ENCODE results near the gene CYP11A1.
A peak's percentile ranks its signal among the peaks of the same experiment; 100 is the strongest.

The CYP11A1 gene

DNA sequence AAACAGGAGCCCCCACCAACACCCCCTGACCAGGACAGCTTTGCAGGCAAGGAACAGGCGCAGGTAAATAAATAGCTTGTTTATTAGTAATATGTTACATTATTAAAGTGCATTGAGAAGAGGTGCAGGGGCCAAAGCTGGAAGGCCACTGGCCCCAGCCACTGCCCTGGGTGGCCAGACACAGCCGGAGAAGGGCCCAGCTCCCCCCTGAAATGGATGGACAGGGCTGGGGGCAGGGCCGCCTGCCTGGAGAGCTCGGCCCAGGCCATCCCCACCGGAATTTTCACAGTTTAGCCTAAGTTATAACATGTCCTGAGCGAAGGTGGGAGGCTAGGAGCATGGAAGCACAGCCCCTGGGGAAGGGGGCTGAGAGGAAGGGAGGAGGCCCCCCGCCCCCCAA lies 41.8 kb upstream of the CYP11A1 start:
- no peak overlapping the region for H3K4me2 ChIP-seq
- no peak overlapping the region for H3K4me3 ChIP-seq
- peaks cover 35% of the 10 kb centered on the region for H3K4me1 ChIP-seq
- H3K27me3 ChIP-seq, result no peaks in the 10 kb centered on the region
- no peak overlapping the region for H3K9ac ChIP-seq
- no peaks in the 10 kb centered on the region for H3K36me3 ChIP-seq
- H3K27ac ChIP-seq, result no peak overlapping the region
- no peak for TF ChIP-seq Cebpa-rat (IDR thresholded peaks at IDR 0.05)
- no peaks in the 10 kb centered on the region for H4K20me1 ChIP-seq
- no peaks in the 10 kb centered on the region for H3K9me3 ChIP-seq

- H3K27ac ChIP-seq, result no peak overlapping the region
- peaks cover 3% of the 10 kb centered on the region; the same call in 1 of the 2 replicates for H4K20me1 ChIP-seq
- H3K9me3 ChIP-seq, result no peaks in the 10 kb centered on the region
- no peaks in the 10 kb centered on the region for H3K36me3 ChIP-seq
- H3K4me2 ChIP-seq, result no peak overlapping the region
- H3K4me3 ChIP-seq, result no peak overlapping the region
- no peak for TF ChIP-seq Cebpa-rat (IDR thresholded peaks at IDR 0.05)
- peaks cover 39% of the 10 kb centered on the region for H3K4me1 ChIP-seq
- H3K27me3 ChIP-seq, result no peaks in the 10 kb centered on the region
- no peak overlapping the region for H3K9ac ChIP-seq
These were observed 41.4 kb upstream of the CYP11A1 start for GRCh38 chr15:74408815-74409214.

GRCh38 chr15:74408385-74408784 lies 40.9 kb upstream of the CYP11A1 start:
- TF ChIP-seq Cebpa-rat (IDR thresholded peaks at IDR 0.05), result no peak
- no peaks in the 10 kb centered on the region for H3K9me3 ChIP-seq
- peaks cover 8% of the 10 kb centered on the region; the same call in 1 of the 2 replicates for H4K20me1 ChIP-seq
- H3K27me3 ChIP-seq, result no peaks in the 10 kb centered on the region
- no peak overlapping the region for H3K9ac ChIP-seq
- H3K4me3 ChIP-seq, result no peak overlapping the region
- peaks cover 43% of the 10 kb centered on the region for H3K4me1 ChIP-seq
- H3K4me2 ChIP-seq, result no peak overlapping the region
- no peaks in the 10 kb centered on the region for H3K36me3 ChIP-seq
- no peak overlapping the region for H3K27ac ChIP-seq

GRCh38 chr15:74406992-74407705 lies 39.7 kb upstream of the CYP11A1 start:
- H3K4me3 ChIP-seq, result no peak overlapping the region
- H3K9ac ChIP-seq, result no peak overlapping the region
- no peak overlapping the region for H3K27ac ChIP-seq
- no peak for TF ChIP-seq Cebpa-rat (IDR thresholded peaks at IDR 0.05)
- no peaks in the 10 kb centered on the region for H3K36me3 ChIP-seq
- H3K27me3 ChIP-seq, result no peaks in the 10 kb centered on the region
- peaks cover 20% of the 10 kb centered on the region for H4K20me1 ChIP-seq
- no peaks in the 10 kb centered on the region for H3K9me3 ChIP-seq
- peak overlapping the region; percentile 32 for H3K4me2 ChIP-seq
- H3K4me1 ChIP-seq, result peaks cover 56% of the 10 kb centered on the region

DNA sequence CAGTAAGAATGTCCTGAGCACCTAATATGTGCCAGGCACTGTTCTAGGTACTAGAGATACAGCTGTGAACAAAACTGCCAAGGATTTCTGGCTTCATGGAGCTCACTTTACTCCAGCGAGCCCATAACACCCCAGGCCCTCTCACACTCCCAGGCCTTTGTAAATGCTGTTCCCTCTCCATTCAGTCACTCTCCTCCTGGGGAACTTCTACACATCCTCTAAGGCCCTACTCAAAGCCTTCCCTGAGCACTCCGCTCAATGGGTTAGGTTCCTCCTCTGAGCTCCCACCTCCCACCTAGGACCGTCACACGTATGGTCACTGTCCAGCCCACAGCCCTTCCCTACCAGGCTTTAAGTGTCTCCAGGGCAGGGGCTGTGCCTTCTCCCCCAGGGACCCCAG lies 39.1 kb upstream of the CYP11A1 start:
- H3K36me3 ChIP-seq, result no peaks in the 10 kb centered on the region
- no peak for TF ChIP-seq Cebpa-rat (IDR thresholded peaks at IDR 0.05)
- H3K4me2 ChIP-seq, result peak overlapping the region; percentile 32
- peaks cover 62% of the 10 kb centered on the region for H3K4me1 ChIP-seq
- no peak overlapping the region for H3K4me3 ChIP-seq
- H3K9ac ChIP-seq, result no peak overlapping the region
- H3K27me3 ChIP-seq, result no peaks in the 10 kb centered on the region
- no peaks in the 10 kb centered on the region for H3K9me3 ChIP-seq
- no peak overlapping the region for H3K27ac ChIP-seq
- H4K20me1 ChIP-seq, result peaks cover 21% of the 10 kb centered on the region

DNA sequence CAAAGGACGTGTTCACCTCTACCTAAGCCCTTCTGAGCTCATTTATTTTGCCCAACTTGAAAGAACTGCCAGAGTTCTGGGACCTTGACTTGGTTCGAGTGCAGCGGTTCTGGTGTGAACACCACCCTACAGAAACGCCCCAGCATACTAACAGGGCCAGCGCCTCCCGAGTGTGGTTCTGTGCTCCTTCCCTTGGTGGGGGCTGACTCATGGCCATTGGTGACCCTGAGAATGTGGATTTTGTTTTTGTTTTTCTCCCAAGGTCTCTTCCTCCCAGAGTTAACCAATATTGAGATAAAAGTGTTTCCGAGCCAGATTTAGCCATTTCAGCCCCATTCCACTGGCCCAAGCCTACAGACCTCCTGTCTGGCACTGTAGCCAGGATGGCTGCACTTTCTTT lies 38.4 kb upstream of the CYP11A1 start:
- no peak overlapping the region for H3K4me3 ChIP-seq
- peaks cover 26% of the 10 kb centered on the region for H4K20me1 ChIP-seq
- H3K27ac ChIP-seq, result no peak overlapping the region
- peaks cover 69% of the 10 kb centered on the region for H3K4me1 ChIP-seq
- no peak for TF ChIP-seq Cebpa-rat (IDR thresholded peaks at IDR 0.05)
- H3K9me3 ChIP-seq, result no peaks in the 10 kb centered on the region
- no peaks in the 10 kb centered on the region for H3K27me3 ChIP-seq
- no peak overlapping the region for H3K9ac ChIP-seq
- no peaks in the 10 kb centered on the region for H3K36me3 ChIP-seq
- H3K4me2 ChIP-seq, result peak overlapping the region; percentile 10; the same call in 1 of the 2 replicates

- Histone ChIP-seq H3K36me3 (no peaks in the 10 kb centered on the region), H3K4me1 (peaks cover 86% of the 10 kb centered on the region), H3K27me3 (no peaks in the 10 kb centered on the region), H3K4me3 (peak overlapping the region; percentile 47; the same call in 1 of the 2 replicates), H3K9ac (peak overlapping the region; percentile 68), H3K4me2 (peak overlapping the region; percentile 95), H4K20me1 (peaks cover 26% of the 10 kb centered on the region), H3K27ac (peak overlapping the region; percentile 85), H3K9me3 (no peaks in the 10 kb centered on the region)
- no peak for TF ChIP-seq Cebpa-rat (IDR thresholded peaks at IDR 0.05)
These were observed 36.6 kb upstream of the CYP11A1 start for GRCh38 chr15:74403991-74404563.

DNA sequence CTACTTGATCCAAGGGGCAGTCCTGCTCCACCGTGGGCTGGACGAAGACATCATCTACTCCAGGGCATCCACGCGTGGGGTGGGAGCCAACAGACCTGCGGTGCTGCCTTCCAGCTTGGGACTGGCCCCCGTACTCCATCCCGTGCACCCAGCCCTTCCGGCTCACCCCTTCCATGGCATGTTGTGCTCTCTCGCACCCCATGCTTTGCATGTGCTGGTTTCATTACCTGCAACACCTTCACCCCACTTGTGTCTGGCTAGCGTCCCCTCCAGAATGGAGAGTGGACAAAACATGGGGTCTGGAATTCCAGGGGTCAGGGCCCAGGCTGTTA lies 36.1 kb upstream of the CYP11A1 start:
- Histone ChIP-seq H3K4me2 (peak overlapping the region; percentile 95), H3K36me3 (no peaks in the 10 kb centered on the region), H3K9ac (peak overlapping the region; percentile 68), H3K27me3 (no peaks in the 10 kb centered on the region), H3K27ac (peak overlapping the region; percentile 85), H3K4me1 (peaks cover 92% of the 10 kb centered on the region), H3K4me3 (peak overlapping the region; percentile 47), H3K9me3 (no peaks in the 10 kb centered on the region), H4K20me1 (peaks cover 26% of the 10 kb centered on the region)
- no peak for TF ChIP-seq Cebpa-rat (IDR thresholded peaks at IDR 0.05)

DNA sequence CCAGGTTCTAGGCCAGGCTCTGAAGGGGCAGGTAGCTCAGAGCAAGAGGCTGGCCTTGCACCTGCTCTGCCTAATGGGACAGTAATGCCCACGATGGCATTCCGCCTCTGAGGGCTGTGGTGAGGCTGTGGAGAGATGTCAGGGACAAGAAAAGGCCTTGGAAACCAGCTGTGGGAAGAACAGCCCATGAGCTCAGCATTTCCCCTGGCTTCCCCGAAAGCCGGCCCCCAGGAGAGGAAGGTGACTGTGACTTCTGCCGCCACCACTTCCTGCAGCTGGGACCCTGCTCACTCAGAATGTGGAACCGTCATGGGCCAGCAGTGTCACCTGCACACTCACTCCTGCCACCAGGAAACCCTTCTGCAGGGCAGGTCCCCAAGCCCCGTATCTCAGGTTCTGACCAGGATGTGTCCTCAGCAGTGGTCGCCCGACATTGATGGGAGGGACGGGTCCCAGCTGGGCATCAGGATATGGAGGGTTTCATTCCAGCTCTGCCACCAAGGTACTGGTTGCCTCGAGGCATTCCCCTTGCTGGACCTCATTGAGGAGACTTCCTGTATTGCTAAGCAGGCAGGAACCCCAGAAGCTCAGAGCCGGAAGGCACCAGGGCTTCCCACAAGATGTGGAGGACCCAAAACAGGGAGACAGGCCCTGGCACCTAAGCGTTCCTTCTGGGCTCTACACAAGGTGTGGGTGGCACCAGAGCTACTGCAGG lies 35.6 kb upstream of the CYP11A1 start:
- Histone ChIP-seq H3K4me2 (peak overlapping the region; percentile 95), H3K9ac (peak overlapping the region; percentile 68), H3K27ac (peak overlapping the region; percentile 85), H3K27me3 (no peaks in the 10 kb centered on the region), H4K20me1 (peaks cover 26% of the 10 kb centered on the region), H3K36me3 (no peaks in the 10 kb centered on the region), H3K4me3 (peak overlapping the region; percentile 47), H3K4me1 (peaks cover 96% of the 10 kb centered on the region), H3K9me3 (no peaks in the 10 kb centered on the region)
- TF ChIP-seq Cebpa-rat (IDR thresholded peaks at IDR 0.05), result no peak

- peak overlapping the region; percentile 49; the same call in 1 of the 2 replicates for H3K9ac ChIP-seq
- peak overlapping the region; percentile 74 for H3K27ac ChIP-seq
- no peak for TF ChIP-seq Cebpa-rat (IDR thresholded peaks at IDR 0.05)
- peaks cover 96% of the 10 kb centered on the region for H3K4me1 ChIP-seq
- H3K9me3 ChIP-seq, result no peaks in the 10 kb centered on the region
- no peaks in the 10 kb centered on the region for H3K27me3 ChIP-seq
- no peaks in the 10 kb centered on the region for H3K36me3 ChIP-seq
- H4K20me1 ChIP-seq, result peaks cover 26% of the 10 kb centered on the region
- H3K4me3 ChIP-seq, result peak overlapping the region; percentile 47; the same call in 1 of the 2 replicates
- H3K4me2 ChIP-seq, result peak overlapping the region; percentile 95
These were observed 34.9 kb upstream of the CYP11A1 start for GRCh38 chr15:74402337-74402841.

All from BLaER1 (cell line).